Liver (tissue), 9 donors: ENCODE data around the gene PLG. TPM values are rescaled to one million over a fixed set of nuclear protein-coding genes. Genes with fewer than 3 reads are reported as not detected.
"Not testable (repeated sequence)": the region's sequence is repeated elsewhere in the genome, so short reads cannot be mapped to it uniquely, and the experiment has no call there.

Experiments
- DNase-seq: peaks from one replicate; pipeline ENCODE4 v3.0.0-alpha.2; 2017; ENCODE audit warnings: low spot score
- H3K27ac ChIP-seq, 2 donors: one replicate each; pipeline ENCODE4 v1.7.0; 2013; ENCODE audit warnings: inconsistent platforms in 2 of 2, low read length in 2 of 2, control low read depth in 1 of 2, low read depth in 1 of 2, mild to moderate bottlenecking in 1 of 2
- H3K27me3 ChIP-seq, 4 donors: one replicate each; pipeline versions ENCODE4 v1.6.1 to v1.7.0; 2013; ENCODE audit warnings: low read length in 3 of 4, inconsistent platforms in 1 of 4, mild to moderate bottlenecking in 1 of 4, moderate library complexity in 1 of 4; ENCODE audit not compliant: control insufficient read depth in 4 of 4, insufficient read depth in 4 of 4
- H3K36me3 ChIP-seq, 4 donors: one replicate each; pipeline versions ENCODE4 v1.6.1 to v1.7.0; 2013; ENCODE audit warnings: low read length in 3 of 4, mild to moderate bottlenecking in 3 of 4, low read depth in 1 of 4, moderate library complexity in 1 of 4; ENCODE audit not compliant: control insufficient read depth in 4 of 4, insufficient read depth in 3 of 4
- H3K4me1 ChIP-seq, 4 donors: one replicate each; pipeline versions ENCODE4 v1.6.1 to v1.7.0; 2013; ENCODE audit warnings: low read length in 3 of 4, mild to moderate bottlenecking in 3 of 4, moderate library complexity in 1 of 4; ENCODE audit not compliant: control insufficient read depth in 4 of 4, insufficient read depth in 4 of 4
- H3K4me3 ChIP-seq, 3 donors: one replicate each; pipeline versions ENCODE4 v1.6.1 to v1.7.0; 2013; ENCODE audit warnings: low read length in 3 of 3, control low read depth in 1 of 3, low read depth in 1 of 3, mild to moderate bottlenecking in 1 of 3
- H3K9ac ChIP-seq, 2 donors: one replicate each; pipeline ENCODE4 v1.7.0; 2013; ENCODE audit warnings: low read length in 2 of 2, mild to moderate bottlenecking in 2 of 2, moderate library complexity in 2 of 2, control low read depth in 1 of 2, low read depth in 1 of 2
- H3K9me3 ChIP-seq, 4 donors: one replicate each; pipeline versions ENCODE4 v1.6.1 to v1.7.0; 2013; ENCODE audit warnings: low read length in 3 of 4; ENCODE audit not compliant: control insufficient read depth in 4 of 4
- GABPA ChIP-seq, 2 donors: IDR thresholded peaks in 1 of 2; conservative IDR thresholded peaks in 1 of 2; 2 replicates each; pipeline ENCODE4 v1.6.1; 2016; ENCODE audit warnings: antibody characterized with exemption in 2 of 2, mild to moderate bottlenecking in 1 of 2, moderate library complexity in 1 of 2
- HNF4G ChIP-seq: IDR thresholded peaks from 2 replicates; pipeline ENCODE4 v1.6.1; 2016; ENCODE audit warnings: antibody characterized with exemption
- NR2F2 ChIP-seq: IDR thresholded peaks from 2 replicates; pipeline ENCODE4 v1.6.1; 2016; ENCODE audit warnings: antibody characterized with exemption
- RAD21 ChIP-seq, 2 donors: IDR thresholded peaks; 2 replicates each; pipeline ENCODE4 v1.6.1; 2016; ENCODE audit warnings: antibody characterized with exemption in 2 of 2, mild to moderate bottlenecking in 2 of 2
- TAF1 ChIP-seq: conservative IDR thresholded peaks from 2 replicates; pipeline ENCODE4 v1.6.1; 2016; ENCODE audit warnings: antibody characterized with exemption, mild to moderate bottlenecking
- WGBS: extraction: QIAGEN DNeasy Blood & Tissue Kit; methylation state at CpG from one replicate; pipeline ENCODE4 v1.1.7; 2013; 5-methylcytosine and 5-hydroxymethylcytosine counted together
- polyA plus RNA-seq, 2 donors: library from polyadenylated mRNA; stranded (reverse) in 1 of 2; unstranded in 1 of 2; fragments of 200-250 nt in 1 of 2; fragments of >200 nt in 1 of 2; fragmentation: Nextera tagmentation in 1 of 2; extraction: Ambion mirVana in 1 of 2; gene quantifications; one replicate each; pipeline versions ENCODE4 v1.2.1 to v1.2.3, GENCODE V29; 2013 to 2015
- total RNA-seq, 2 donors: library from RNA; depleted of rRNA; stranded (reverse); fragments of >200 nt; gene quantifications; one replicate each; pipeline ENCODE4 v1.2.3, GENCODE V29; 2014
- TF ChIP-seq, protein P1 (sequence below): IDR thresholded peaks from 2 replicates; pipeline ENCODE4 v1.6.1; 2016; ENCODE audit warnings: antibody characterized with exemption, mild to moderate bottlenecking
- TF ChIP-seq, protein P2 (sequence below): IDR thresholded peaks from 2 replicates; pipeline ENCODE4 v1.6.1; 2016; ENCODE audit warnings: antibody characterized with exemption
- TF ChIP-seq, protein P3 (sequence below): fragments of 150-350 bp; IDR thresholded peaks from 2 replicates; pipeline ENCODE4 v1.5.1; 2017; ENCODE audit warnings: improper control_type of control experiment, low read depth, low read length; ENCODE audit not compliant: missing input control
- TF ChIP-seq, protein P4 (sequence below): IDR thresholded peaks from 2 replicates; pipeline ENCODE4 v1.6.1; 2016; ENCODE audit warnings: antibody characterized with exemption
- donor health status: healthy.
- donor health status: healthy.
- donor health status: healthy.
- donor health status: healthy.
- donor health status: healthy.

Gene PLG
- total and polyA plus RNA-seq, 4 donors: 880 to 1,797 (median 1,257) TPM

DNA sequence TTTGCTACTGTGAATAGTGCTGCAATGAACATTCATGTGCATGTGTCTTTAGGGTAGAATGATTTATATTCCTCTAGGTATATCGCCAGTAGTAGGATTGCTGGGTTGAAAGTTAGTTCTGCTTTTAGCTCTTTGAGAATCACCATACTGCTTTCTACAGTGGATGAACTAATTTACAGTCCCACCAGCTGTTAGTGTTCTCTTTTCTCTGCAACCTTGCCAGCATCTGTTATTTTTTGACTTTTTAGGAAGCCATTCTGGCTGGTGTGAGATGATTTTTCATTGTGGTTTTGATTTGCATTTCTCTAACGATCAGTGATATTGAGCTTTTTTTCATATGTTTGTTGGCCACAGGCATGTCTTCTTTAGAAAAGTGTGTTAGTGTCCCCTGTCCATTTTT is 40.0 kb downstream of the PLG start:
- WGBS: 69% methylated on average over 2 of the region's 2 CpGs
- Histone ChIP-seq H3K27me3 (no peaks in the 10 kb centered on the region), H3K27ac (no peak overlapping the region), H3K9ac (no peak overlapping the region), H3K4me3 (no peak overlapping the region), H3K4me1 (no peaks in the 10 kb centered on the region), H3K36me3 (peaks cover 6 to 82% (median 63%) of the 10 kb centered on the region in 4 donors), H3K9me3 (no peaks in the 10 kb centered on the region)
- TF ChIP-seq, protein P1, sequence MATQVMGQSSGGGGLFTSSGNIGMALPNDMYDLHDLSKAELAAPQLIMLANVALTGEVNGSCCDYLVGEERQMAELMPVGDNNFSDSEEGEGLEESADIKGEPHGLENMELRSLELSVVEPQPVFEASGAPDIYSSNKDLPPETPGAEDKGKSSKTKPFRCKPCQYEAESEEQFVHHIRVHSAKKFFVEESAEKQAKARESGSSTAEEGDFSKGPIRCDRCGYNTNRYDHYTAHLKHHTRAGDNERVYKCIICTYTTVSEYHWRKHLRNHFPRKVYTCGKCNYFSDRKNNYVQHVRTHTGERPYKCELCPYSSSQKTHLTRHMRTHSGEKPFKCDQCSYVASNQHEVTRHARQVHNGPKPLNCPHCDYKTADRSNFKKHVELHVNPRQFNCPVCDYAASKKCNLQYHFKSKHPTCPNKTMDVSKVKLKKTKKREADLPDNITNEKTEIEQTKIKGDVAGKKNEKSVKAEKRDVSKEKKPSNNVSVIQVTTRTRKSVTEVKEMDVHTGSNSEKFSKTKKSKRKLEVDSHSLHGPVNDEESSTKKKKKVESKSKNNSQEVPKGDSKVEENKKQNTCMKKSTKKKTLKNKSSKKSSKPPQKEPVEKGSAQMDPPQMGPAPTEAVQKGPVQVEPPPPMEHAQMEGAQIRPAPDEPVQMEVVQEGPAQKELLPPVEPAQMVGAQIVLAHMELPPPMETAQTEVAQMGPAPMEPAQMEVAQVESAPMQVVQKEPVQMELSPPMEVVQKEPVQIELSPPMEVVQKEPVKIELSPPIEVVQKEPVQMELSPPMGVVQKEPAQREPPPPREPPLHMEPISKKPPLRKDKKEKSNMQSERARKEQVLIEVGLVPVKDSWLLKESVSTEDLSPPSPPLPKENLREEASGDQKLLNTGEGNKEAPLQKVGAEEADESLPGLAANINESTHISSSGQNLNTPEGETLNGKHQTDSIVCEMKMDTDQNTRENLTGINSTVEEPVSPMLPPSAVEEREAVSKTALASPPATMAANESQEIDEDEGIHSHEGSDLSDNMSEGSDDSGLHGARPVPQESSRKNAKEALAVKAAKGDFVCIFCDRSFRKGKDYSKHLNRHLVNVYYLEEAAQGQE: no peak
- no peak for TF ChIP-seq NR2F2
- no peak for TF ChIP-seq GABPA (IDR thresholded peaks at IDR 0.05 in 1 of 2, conservative IDR thresholded peaks at IDR 0.05 in 1 of 2)
- no peak for DNase-seq

DNA sequence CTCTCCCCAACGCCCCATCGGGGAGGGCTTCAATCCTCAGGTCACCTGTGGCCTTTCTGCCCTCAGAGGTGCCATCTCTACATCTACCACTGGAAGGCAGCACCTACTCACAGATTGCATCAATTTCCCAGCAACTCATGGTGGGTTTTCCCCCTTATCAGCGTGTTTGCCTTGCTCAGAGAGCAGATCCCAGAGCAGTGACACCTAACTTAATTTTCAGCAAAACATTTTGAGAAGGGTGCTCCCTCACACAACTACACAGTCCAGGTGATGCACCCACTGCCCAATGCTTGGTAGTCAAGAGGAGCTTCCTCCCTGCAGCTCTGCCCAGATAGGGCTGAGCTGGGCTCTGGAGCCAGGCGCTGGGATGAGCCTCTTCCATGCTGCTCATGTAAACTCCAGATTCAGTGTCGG is 48.2 kb downstream of the PLG start:
- Histone ChIP-seq H3K9ac (no peak overlapping the region), H3K27ac (no peak overlapping the region), H3K9me3 (no peaks in the 10 kb centered on the region), H3K36me3 (peaks cover 9 to 73% (median 65%) of the 10 kb centered on the region in 4 donors), H3K4me3 (no peak overlapping the region), H3K27me3 (no peaks in the 10 kb centered on the region), H3K4me1 (no peaks in the 10 kb centered on the region)
- TF ChIP-seq, protein P2, sequence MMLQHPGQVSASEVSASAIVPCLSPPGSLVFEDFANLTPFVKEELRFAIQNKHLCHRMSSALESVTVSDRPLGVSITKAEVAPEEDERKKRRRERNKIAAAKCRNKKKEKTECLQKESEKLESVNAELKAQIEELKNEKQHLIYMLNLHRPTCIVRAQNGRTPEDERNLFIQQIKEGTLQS: no peak
- TF ChIP-seq, protein P3, sequence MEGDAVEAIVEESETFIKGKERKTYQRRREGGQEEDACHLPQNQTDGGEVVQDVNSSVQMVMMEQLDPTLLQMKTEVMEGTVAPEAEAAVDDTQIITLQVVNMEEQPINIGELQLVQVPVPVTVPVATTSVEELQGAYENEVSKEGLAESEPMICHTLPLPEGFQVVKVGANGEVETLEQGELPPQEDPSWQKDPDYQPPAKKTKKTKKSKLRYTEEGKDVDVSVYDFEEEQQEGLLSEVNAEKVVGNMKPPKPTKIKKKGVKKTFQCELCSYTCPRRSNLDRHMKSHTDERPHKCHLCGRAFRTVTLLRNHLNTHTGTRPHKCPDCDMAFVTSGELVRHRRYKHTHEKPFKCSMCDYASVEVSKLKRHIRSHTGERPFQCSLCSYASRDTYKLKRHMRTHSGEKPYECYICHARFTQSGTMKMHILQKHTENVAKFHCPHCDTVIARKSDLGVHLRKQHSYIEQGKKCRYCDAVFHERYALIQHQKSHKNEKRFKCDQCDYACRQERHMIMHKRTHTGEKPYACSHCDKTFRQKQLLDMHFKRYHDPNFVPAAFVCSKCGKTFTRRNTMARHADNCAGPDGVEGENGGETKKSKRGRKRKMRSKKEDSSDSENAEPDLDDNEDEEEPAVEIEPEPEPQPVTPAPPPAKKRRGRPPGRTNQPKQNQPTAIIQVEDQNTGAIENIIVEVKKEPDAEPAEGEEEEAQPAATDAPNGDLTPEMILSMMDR: peak; percentile 10
- TF ChIP-seq HNF4G (no peak), RAD21 (IDR thresholded peaks at IDR 0.05) (peak; percentile 12 to 55), TAF1 (no peak)
- TF ChIP-seq, protein P4, sequence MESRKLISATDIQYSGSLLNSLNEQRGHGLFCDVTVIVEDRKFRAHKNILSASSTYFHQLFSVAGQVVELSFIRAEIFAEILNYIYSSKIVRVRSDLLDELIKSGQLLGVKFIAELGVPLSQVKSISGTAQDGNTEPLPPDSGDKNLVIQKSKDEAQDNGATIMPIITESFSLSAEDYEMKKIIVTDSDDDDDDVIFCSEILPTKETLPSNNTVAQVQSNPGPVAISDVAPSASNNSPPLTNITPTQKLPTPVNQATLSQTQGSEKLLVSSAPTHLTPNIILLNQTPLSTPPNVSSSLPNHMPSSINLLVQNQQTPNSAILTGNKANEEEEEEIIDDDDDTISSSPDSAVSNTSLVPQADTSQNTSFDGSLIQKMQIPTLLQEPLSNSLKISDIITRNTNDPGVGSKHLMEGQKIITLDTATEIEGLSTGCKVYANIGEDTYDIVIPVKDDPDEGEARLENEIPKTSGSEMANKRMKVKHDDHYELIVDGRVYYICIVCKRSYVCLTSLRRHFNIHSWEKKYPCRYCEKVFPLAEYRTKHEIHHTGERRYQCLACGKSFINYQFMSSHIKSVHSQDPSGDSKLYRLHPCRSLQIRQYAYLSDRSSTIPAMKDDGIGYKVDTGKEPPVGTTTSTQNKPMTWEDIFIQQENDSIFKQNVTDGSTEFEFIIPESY: no peak
- no peak for DNase-seq
- 48% methylated on average over 5 of the region's 5 CpGs for WGBS

DNA sequence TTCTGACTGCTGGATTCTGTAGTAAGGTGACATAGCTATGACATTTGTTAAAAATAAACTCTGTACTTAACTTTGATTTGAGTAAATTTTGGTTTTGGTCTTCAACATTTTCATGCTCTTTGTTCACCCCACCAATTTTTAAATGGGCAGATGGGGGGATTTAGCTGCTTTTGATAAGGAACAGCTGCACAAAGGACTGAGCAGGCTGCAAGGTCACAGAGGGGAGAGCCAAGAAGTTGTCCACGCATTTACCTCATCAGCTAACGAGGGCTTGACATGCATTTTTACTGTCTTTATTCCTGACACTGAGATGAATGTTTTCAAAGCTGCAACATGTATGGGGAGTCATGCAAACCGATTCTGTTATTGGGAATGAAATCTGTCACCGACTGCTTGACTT is 51.2 kb downstream of the PLG start:
- H3K27ac ChIP-seq, H3K4me1 ChIP-seq, H3K9me3 ChIP-seq, H3K4me3 ChIP-seq, DNase-seq, H3K27me3 ChIP-seq, H3K9ac ChIP-seq: not testable (repeated sequence)
- 85% methylated on average over 4 of the region's 4 CpGs for WGBS
- H3K36me3 ChIP-seq: peaks cover 3 to 47% (median 41%) of the 10 kb centered on the region in 4 donors
